Activated gamma-delta T cell treated with anti-CD3 and anti-CD28 coated beads, Interleukin-2, amount 50 U/mL, for 16 hours (primary cell): Measurements from ENCODE around the gene TMEM53.

ENCODE experiments used
- DNase-seq: peaks from one replicate; pipeline ENCODE4 v3.0.0-alpha.2; 2020; ENCODE audit warnings: low read depth

TMEM53 gene

GRCh38 chr1:44646261-44647110, 27.8 kb downstream of the TMEM53 start:
- DNase-seq = no peak

- DNase-seq = no peak
Observed at GRCh38 chr1:44645476-44646244, 28.6 kb downstream of the TMEM53 start.

GRCh38 chr1:44644806-44645205, 29.5 kb downstream of the TMEM53 start:
- DNase-seq = no peak

- DNase-seq = no peak
Observed at GRCh38 chr1:44643721-44644334, 30.5 kb downstream of the TMEM53 start.

- no peak for DNase-seq
Observed at GRCh38 chr1:44642925-44643324, 31.4 kb downstream of the TMEM53 start.

GRCh38 chr1:44642255-44642654, 32.0 kb downstream of the TMEM53 start:
- no peak for DNase-seq

GRCh38 chr1:44641126-44642102, 32.9 kb downstream of the TMEM53 start:
- no peak for DNase-seq

- DNase-seq = no peak
Observed at GRCh38 chr1:44640200-44640853, 34.0 kb downstream of the TMEM53 start.

- no peak for DNase-seq
Observed at GRCh38 chr1:44637702-44638411, 36.4 kb downstream of the TMEM53 start.

GRCh38 chr1:44636688-44637598, 37.3 kb downstream of the TMEM53 start:
- DNase-seq = no peak

- DNase-seq = no peak
Observed at GRCh38 chr1:44636083-44636687, 38.1 kb downstream of the TMEM53 start.

GRCh38 chr1:44635439-44635838, 38.8 kb downstream of the TMEM53 start:
- no peak for DNase-seq

GRCh38 chr1:44634606-44635189, 39.6 kb downstream of the TMEM53 start:
- DNase-seq = no peak

GRCh38 chr1:44632598-44632997, 41.7 kb downstream of the TMEM53 start:
- DNase-seq = no peak

GRCh38 chr1:44631647-44632539, 42.4 kb downstream of the TMEM53 start:
- DNase-seq = peak; percentile 83

GRCh38 chr1:44631333-44631646, 43.0 kb downstream of the TMEM53 start:
- DNase-seq = no peak

- no peak for DNase-seq
Observed at GRCh38 chr1:44630116-44630515, 44.2 kb downstream of the TMEM53 start.
